GF-D8 (cell line): ENCODE results near the gene EPHA7.

Source experiments
- DNase-seq: peaks from one replicate; lab custom pipeline; 2025; lab: John Stamatoyannopoulos, UW

Gene EPHA7

DNA sequence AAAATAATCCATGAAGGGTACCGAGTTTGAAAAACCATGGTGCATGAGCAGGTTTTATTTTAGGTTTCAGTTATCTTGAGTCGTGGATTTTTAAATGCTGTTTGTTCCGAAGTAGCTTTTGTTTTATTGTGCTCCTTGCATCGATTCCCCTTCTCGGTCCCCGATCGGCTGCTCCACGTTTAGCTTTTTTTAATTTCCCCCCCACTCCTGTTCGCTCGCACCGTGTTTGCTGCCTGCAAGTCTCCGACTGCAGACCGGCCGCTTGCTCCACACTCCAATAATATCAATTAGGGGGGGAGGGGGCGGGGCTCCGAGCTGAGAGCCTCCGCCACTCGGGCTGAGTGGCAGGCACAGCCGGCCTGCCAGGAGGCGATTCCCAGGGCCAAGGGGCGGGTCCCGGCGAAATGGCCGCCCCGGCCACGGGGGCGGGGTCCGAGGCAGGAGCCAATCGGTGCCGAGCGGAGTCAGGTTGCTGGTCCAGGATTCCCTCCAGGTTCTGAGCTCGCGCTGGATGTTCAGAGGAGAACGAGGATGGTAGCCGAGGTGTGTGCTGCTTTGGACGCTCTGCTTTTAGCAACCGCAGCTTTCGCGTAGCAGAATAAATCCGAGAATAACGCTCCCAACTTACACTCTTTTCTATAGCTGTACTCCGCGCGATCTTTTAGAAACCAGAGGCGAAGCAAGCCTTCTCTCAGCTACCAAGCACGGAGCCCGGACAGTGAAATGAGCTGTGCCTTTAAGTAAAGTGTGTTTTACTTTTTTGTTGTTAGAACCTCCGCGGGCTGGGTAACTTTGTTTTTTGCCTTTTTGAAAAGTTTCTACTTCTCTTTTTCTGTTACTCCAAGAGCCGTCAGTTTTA lies at the start of gene EPHA7:
TSS of gene EPHA7 (minus strand) at position 256 of the 859 bp plus-strand sequence. CDS start at position 38, 218 bp downstream.
- no peak for DNase-seq

DNA sequence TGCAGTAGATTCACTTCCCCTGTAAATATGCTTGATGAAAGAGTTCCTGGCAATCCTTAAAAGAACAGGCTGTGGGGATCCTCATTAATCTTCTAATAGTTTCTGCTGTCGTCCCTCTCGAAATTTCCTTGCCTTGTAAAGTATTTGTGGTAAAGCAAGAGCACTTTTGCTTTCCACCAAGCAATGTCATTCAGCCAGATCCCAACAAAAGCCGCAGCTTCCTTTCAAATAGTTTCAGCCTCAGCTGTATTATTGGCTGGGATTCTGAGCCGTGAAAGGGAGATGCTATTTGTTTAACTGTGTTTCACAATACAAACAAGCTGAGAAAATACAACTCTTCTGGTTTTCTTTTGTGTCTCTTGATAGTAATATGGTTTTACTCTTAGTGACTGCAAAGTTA lies 48.9 kb upstream of the EPHA7 start:
- DNase-seq: no peak

DNA sequence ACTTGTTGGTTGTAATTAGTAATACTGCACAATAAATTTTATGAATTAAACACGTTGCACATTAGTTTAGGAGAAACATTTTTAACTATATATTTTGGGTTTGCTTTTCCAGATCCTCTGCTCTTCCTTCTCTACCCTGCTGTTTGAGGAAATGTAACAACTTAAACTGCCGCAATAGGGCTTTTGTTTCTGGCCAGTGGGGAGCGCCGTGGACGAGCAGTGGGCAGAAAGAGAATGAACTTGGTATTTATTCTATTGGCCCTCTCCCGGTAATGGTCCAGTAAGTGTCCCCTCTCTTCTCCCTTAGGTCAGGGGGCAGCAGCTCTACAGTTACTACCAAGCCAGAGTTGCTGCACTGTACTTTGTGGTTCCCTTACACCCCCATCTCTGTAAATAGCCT lies 35.2 kb upstream of the EPHA7 start:
- DNase-seq: no peak

DNA sequence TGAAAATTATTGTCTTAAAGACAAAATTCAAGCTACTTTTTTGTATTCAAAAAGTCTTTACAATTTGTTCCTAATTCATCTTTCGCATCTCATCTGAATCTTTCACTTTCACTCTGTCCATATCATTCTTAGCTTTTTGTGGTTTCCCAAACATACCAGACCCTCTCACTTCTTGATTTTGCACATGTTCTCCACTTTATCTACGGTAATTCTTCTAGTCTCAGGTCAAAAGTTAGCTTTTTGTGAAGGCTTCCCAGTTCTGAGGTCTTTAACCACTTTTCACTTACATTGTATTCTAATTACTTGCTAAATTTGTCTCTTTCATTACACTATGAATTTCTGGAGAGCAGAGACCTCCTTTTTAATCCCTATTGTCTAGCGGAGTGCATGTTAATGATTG lies 34.6 kb upstream of the EPHA7 start:
- no peak for DNase-seq

DNA sequence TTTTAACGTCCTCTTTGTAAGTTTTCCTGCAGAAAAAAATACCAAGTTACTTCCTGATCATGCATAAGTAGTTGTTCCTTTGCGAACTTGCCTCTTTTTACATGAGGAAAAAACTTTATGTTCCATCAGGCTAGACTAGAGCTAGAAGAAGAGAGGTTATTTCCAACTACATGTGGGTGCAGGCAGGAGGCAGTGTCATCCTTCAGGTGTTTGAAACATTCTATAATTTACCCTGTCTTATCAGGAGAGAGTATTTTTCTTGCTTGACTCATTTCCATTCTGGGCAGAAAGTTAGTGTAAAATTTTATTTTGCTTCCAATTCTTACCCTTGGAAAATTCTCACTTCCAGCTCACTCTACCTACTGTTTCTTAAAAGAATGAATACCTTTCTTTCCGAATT lies 28.5 kb upstream of the EPHA7 start:
- no peak for DNase-seq

DNA sequence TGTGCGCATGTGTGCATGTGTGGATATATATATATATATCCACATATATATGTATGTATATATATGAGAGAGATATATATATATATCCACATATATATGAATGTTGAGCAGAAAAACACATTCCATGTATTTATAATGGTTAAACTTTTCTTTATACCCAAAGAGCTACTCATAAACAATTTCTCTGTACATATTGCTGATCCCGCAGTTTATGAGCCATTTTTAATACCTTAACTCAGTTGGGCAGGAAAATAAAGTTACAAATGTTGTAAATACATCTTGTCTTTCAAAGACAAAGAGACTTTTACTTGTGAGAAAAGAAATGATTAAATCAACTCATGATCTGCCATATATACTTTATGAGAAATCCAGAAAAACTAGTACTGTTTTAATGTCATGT lies 18.1 kb upstream of the EPHA7 start:
- no peak for DNase-seq

DNA sequence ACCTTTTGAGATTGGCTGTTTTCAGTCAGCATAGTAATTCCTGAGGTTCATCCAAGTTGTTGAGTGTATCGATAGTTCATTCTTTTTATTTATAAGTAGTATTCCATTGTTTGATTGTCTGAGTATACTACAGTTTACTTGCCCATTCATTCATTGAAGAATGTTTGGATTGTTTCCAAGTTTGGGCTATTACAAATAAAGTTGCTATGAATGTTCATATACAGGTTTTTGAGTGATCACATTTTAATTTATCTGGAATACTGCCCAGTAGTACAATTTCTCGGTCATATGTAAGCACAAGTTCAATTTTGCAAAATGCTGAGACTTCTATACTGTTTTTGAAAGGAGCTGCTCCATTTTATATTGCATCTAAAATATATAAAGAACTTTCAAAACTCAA lies 14.2 kb upstream of the EPHA7 start:
- DNase-seq: no peak

DNA sequence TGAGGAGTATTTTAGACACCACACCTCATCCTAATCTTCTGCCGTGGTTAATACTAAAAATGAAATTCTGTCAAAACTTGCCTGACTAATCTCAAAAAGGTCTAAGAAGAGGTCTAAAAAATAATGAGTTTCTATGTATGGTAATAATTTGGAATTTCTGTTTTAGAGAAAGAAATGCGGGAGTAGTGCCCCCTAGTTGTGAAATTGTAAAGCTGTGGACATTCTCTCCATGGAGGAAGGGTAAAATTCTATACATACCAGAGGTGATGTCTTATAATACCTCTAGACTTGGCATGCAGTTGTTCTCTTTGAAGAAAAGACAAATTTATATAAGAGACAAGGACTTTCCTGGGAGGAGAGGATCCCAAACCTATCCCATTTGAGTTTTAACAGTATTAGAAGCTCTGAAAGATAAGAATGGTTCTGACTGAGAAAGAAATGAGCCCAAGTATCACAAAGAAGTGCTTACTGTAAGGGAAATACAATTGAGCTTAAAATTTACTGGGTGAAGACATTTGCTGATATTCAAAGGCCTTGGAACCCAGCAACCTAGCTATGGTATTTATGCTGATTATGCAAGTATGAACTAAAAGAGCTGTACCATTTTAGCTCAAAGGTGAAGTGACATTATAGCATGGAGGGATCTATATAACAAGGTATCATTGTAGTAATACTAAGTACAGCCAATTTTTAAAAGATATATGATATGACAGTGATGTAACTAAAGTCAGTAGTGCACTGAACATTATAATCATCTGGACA lies 5.1 kb upstream of the EPHA7 start:
- no peak for DNase-seq

DNA sequence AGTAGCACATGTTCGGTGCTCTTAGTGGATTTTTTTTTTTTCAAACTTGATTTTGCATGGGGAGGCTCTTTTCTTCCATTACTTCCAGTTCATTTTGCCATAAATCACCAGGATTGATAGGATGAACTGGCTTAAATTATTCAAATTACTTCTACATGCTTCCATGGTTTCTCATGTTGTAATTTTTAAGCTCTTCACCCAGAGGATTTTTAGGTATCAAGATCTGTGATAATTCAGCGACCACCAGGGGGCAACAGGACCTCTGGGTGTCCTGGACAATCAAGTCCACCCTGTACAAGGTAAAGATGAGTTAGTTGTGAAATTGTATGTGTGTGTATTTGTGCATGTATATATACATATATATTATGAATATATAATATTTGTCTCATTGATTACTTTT lies 4.2 kb upstream of the EPHA7 start:
- DNase-seq: no peak

DNA sequence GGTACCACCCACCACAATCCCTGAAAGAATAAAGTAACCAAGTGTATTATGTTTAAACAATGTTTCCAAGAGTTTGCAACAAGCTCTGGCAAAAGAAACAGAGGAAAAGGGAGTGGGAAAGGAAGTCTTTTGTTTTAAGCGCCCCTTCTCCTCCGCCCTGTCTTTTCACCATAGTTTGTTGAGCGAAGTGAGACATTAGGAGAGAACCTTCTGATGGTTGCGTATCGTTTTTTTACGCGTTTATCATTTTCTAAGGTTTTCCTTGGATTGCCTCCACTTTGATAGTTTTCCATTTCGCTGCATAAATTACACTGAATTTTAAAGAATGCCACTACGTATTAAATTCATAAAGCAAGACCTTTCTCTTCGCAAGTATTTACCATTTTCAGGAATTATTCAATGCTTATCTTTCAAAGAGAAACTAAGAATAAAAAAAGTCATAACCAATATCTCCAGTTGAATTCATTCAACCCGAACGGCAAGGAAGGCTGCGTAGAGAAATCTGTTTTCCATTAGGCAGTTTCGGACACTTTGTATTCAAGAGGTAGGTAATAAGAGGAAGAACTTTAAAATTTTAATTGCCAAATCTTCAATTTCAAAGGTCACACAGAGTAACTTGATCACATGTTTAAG lies 920 bp upstream of the EPHA7 start:
- DNase-seq: no peak

DNA sequence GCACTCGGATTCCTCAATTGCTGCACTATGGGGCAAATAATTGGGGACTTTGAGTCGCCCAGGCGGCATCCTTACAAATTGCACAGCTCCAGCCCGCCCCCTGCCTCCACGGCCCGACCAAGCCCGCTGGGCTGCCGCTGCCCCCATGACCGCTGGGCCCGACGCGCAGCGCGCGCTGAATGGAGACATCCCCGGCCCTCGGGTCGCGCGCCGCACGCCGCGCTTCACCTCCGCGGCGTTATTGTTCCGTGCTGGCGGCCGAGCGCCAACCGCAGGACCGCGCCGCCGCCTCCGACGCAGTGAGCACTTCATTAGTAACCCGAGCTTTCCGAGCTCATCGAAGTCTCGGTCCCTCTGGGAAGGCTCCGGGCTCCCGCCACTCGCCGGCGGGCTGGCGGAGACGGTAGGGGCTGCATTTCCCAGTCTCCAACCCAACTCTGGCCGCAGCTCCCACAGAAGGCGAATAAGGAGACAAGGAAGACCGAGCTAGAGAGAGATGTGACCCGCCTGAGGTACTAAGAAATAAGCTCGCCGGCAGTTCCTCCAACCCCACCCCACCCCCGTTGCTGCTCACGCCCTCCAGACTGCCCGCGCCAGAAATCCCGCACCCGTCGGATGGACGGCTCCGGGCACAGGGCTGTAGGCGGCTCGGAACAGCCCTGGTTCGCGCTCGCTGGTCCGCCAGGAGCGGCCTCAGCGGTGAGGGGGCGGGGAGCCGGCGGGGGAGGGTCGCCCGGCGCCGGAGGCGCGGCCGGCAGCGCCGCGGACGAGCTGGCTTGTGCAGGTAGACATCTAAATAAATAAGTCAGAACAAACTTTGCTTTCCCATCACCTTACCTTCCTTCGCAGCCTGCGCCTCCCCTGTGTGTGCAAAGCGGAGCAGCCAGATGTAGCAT lies 703 bp downstream of the EPHA7 start:
- no peak for DNase-seq

DNA sequence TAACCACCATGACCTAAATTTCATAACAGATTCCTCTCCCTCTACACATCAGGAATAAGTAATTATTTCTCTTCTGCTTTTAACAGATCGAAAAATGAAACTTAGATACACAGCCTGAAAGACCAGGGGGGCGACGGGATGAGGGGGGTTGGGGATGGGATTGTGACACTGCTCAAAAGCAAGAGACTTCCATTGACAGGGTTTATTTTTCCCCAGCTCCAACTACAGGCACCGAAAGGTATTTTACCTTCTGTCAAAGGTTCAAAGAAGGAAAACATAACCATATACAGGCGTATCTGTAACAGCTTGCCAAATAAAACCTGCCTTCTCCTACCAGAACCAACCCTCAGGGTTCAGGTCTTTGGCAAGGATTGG lies 1.3 kb downstream of the EPHA7 start:
- DNase-seq: no peak

DNA sequence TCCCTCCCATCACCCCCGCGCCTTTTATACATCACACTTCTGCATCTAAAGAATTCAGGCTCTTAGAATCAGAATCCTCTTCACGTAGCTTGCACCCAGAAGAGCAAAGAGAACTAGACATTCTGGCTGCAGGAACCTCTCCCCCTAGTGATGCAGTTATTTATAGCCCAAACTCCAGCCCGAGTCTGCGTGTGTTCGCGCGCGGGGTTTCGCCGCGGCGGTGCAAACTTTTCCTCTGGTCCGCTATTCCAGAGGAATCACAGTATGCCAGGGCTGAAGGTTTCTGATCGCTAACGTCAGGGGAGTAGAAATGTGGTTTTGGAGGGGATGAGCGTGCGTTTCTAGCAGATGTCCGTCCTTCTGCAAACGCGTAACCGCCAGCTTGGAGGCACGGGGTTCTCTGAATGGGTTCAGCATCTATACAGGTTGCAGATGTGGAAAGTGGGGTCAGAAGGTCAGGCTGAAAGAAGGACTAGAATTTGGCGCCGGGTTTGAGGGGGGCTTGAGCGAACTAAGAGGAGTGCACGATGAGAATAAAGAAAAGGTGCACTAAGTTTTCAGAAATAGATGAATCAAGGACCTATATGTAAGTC lies 1.8 kb downstream of the EPHA7 start:
- no peak for DNase-seq

DNA sequence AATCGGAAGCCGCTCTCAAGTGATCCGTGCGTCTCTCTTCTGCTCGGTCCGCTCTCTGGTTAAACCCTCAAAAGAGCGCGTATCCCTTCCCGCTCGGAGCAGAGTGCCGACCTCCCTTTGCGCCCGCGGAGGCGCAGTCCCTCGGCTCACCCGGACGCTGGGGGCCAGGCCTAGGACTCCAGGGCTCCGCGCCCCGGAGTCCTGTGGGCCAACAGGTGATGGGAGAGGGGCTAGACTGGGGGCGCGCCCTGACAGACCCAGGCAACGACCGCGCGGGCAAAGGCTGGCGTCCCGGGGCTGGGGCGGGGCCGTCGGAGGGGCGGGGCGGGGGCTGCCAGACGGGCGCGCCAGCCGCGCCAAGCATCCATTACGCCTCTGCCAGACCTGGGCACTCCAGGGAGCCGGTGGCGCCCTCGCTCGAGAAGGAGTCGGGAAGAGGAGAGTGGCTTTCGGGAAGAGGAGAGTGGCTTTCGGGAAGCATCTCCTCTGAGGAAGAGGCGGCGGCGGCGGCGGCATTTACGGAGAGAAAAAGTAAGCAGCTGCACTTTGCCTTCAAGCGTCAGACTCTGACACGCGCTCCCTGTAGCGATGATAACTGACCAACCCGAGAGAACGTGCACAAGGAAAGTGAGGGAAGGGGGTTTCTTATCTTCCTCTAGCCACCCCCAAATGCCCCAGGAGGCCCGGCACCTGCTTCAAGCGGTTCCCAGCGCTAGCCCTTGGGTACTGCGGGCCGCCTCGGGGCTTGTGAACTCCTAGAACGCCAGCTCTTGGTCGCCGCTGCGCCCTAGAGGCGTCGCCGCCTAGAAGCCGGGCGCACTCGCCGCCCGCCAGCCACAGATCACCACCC lies 2.6 kb downstream of the EPHA7 start:
- DNase-seq: no peak

DNA sequence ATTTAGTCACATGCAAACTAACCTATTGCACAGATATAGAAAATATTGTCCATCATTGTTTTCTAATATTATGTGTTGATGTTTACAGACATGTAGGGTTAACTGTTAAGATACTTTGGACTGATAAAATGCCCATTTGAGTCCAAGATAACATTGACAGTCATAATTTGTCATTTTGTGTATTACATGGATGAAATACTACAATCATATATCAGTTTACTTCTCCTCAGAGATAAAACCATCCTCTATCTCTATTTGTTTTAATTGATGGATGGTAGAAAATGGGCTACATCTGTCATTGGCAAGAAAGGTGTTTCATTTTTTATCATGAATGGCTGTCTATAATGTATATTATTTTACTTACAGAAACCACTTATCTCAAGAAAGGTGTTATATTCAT lies 6.2 kb downstream of the EPHA7 start:
- DNase-seq: no peak

DNA sequence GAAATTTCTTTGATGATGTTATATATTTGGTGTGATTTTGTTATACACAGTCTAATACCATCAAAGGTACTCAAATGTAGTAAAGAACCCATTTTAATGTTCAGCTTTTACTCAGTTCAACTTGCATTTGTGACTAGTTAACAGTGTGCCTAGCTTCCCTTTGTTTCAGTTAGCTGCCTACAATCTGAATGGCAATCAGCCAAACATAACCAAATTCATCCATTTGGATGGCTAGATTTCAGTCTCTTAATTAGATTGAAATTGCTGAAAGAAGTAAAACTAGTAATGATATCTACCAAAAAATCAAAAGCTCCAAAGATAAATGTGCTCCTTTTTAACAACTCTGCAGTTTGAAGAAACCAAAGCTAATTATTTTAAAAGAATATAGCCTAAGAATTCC lies 6.9 kb downstream of the EPHA7 start:
- DNase-seq: no peak

DNA sequence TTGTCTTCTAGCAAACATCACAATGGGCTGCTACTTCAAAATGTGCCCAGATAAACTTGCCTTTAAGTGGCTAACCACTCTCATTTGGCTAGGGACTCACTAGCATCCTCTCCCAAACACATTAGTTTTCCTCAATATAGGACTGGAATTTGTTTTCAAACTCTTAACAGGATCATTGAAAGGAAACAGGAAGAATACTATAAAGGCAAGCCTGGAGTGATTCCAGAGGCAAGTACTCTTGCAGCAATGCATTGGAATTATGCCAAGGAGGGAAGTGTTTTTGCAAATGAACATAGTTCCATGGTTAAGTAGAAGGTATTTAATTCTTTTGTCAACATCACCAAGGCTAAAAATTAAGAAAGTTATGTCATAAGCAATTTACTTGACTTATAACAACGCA lies 12.2 kb downstream of the EPHA7 start:
- DNase-seq: no peak

DNA sequence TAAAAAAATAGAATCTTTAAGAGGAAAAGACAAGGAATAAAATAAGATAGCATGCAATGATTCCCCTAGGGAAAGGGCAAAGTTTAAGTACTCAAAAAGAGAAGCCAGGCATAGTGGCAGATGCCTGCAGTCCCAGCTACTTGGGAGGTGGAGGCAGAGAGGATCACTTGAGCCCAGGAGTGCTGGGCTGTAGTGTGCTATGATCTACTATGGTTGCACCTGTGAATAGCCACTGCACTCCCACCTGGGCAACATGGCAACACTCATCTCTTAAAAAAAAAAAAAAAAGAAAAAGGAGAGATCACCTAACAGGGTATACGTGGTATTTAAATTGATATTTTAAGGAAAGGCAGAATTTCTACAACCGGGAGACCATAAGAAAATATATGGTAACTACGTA lies 16.0 kb downstream of the EPHA7 start:
- no peak for DNase-seq

DNA sequence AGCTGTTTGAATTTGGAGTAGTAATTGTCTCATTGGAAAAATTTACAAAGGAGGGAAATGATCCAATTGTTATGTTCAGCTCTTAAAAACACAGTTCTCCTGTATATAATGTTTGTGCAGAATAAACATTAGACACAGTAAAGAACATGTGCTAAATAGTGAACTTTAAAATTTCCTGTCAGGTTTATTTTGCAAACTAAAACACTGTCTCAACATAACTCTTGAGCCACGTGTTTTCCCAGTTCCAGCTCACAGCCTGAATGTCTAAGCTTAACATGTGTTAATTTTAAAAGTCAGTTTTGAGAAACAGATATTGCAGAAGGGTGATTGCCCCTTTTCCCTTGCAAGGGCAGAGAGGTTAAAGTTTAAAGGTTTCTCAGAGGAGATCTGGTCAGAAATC lies 20.6 kb downstream of the EPHA7 start:
- DNase-seq: no peak

DNA sequence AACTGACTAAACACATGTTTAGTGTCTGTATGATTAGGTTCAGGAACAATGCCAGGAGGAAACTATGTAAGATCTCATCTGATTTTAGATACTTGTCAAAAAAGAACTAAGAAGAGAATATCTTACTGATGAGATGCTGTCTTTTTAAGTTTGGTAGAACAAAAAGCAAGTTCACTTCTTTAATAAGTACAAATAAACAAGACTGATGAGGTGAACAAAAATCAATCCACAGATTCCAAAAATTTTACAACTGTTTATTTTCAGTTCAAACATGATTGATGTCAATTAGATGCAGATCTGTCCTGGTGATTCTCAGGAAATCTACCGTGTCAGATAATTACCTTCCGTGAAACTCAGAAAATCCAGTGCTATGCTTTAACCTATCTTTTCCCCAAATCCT lies 24.9 kb downstream of the EPHA7 start:
- DNase-seq: no peak
